Duodenal mucosa (tissue), 2 donors: ENCODE measurements around the gene GAGE13.
"Not testable (repeated sequence)": the region's sequence is repeated elsewhere in the genome, so short reads cannot be mapped to it uniquely, and the experiment has no call there.

Experiments
- H3K27ac ChIP-seq: one replicate; pipeline ENCODE4 v1.7.0; 2013; ENCODE audit warnings: low read depth, low read length
- H3K27me3 ChIP-seq, 2 donors: one replicate each; pipeline ENCODE4 v1.7.0; 2013; ENCODE audit warnings: low read length in 2 of 2, control low read depth in 1 of 2; ENCODE audit not compliant: insufficient read depth in 2 of 2, control insufficient read depth in 1 of 2
- H3K36me3 ChIP-seq, 2 donors: one replicate each; pipeline ENCODE4 v1.7.0; 2013; ENCODE audit warnings: low read length in 2 of 2, control low read depth in 1 of 2; ENCODE audit not compliant: insufficient read depth in 2 of 2, control insufficient read depth in 1 of 2
- H3K4me1 ChIP-seq, 2 donors: one replicate each; pipeline ENCODE4 v1.7.0; 2013; ENCODE audit warnings: low read length in 2 of 2, control low read depth in 1 of 2; ENCODE audit not compliant: insufficient read depth in 2 of 2, control insufficient read depth in 1 of 2
- H3K4me3 ChIP-seq, 2 donors: one replicate each; pipeline ENCODE4 v1.7.0; 2013; ENCODE audit warnings: low read length in 2 of 2, low read depth in 1 of 2
- H3K9ac ChIP-seq, 2 donors: one replicate each; pipeline ENCODE4 v1.7.0; 2013; ENCODE audit warnings: low read length in 2 of 2, low read depth in 1 of 2
- H3K9me3 ChIP-seq, 2 donors: one replicate each; pipeline ENCODE4 v1.7.0; 2013; ENCODE audit warnings: low read length in 2 of 2, control low read depth in 1 of 2; ENCODE audit not compliant: control insufficient read depth in 1 of 2

GAGE13 gene

DNA sequence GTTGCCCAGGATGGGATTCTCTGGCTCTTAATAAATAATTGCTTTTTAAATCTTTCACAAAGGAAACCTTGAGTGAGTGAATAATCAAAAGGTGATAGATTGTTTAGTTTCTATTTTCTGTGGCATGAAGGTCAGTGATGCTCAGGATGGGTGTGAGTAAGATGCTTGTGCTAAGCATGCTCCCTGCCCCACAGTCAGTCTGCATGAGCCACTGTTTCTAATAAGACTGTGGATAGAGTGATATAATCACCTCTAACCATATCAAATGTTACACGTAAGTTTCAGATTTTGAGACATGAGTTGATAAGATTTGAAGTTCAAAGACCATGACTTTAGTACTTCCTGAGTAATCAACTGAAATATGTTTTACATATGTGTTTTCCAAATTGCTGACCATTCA lies 30.7 kb upstream of the GAGE13 start:
- H3K9me3 ChIP-seq = no peaks in the 10 kb centered on the region
- no peaks in the 10 kb centered on the region for H3K36me3 ChIP-seq
- no peaks in the 10 kb centered on the region for H3K27me3 ChIP-seq
- no peak overlapping the region for H3K9ac ChIP-seq
- no peaks in the 10 kb centered on the region for H3K4me1 ChIP-seq
- H3K4me3 ChIP-seq = no peak overlapping the region
- no peak overlapping the region for H3K27ac ChIP-seq

DNA sequence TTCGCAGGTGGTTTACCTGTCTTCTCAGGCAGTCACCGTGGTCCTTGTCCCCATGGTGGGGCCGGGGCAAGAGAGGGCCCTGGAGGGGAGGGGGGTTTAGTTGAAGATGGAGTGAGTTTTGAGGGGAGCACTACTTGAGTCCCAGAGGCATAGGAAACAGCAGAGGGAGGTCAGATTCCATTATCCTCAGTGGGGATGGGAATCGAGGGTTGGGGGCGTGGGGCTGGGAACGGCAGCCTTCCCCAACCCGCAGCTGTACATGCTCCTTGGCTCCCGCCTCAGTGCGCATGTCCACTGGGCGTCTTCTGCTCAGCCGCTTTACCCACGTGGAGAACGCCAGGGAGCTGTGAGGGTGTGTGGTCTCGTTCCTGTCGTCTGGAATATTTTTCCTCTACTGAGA lies 28.0 kb upstream of the GAGE13 start, which contains the start of gene GAGE10:
GAGE10 (plus strand) TSS at position 301 of the 400 bp plus-strand sequence. CDS start 1,214 bp downstream, outside the sequence.
- Histone ChIP-seq H3K36me3 (no peaks in the 10 kb centered on the region), H3K27ac (no peak within 1 kb of the TSS), H3K9ac (no peak within 1 kb of the TSS), H3K4me1 (no peaks in the 10 kb centered on the region), H3K4me3 (no peak within 1 kb of the TSS), H3K9me3 (no peaks in the 10 kb centered on the region), H3K27me3 (no peaks in the 10 kb centered on the region)

DNA sequence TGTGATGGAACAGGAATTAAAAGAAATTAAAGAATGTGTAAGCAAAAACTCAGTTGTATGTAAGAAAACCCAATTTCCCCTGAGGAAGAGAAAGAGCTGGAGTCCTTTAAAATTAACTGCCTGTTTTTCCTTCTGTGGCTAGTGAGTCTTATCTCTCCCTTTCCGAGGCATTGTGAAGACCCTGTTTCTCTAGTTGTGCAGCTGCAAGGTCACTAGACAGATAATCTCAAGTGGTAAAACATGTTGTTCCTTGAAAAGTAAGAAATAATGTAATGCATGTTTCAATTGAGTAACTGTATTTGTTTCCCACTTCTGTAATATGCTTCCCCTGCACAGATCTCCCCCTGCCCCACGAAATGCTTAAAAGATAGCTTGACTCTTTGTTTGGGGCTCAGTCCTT lies 23.6 kb upstream of the GAGE13 start:
- H3K4me3 ChIP-seq, H3K4me1 ChIP-seq, H3K27ac ChIP-seq, H3K9ac ChIP-seq, H3K36me3 ChIP-seq, H3K9me3 ChIP-seq, H3K27me3 ChIP-seq: not testable (repeated sequence)

- Histone ChIP-seq H3K9ac (peak overlapping the region; percentile 25 to 47), H3K36me3 (no peaks in the 10 kb centered on the region), H3K4me1 (peaks cover 0 to 5% of the 10 kb centered on the region in 2 donors), H3K9me3 (no peaks in the 10 kb centered on the region), H3K27me3 (no peaks in the 10 kb centered on the region), H3K27ac (no peak overlapping the region), H3K4me3 (peak overlapping the region; percentile 43 to 57)
Measured at GRCh38 chrX:49308604-49309269, 22.6 kb upstream of the GAGE13 start.

GRCh38 chrX:49309401-49309981 lies 21.9 kb upstream of the GAGE13 start:
- peaks cover 0 to 5% of the 10 kb centered on the region in 2 donors for H3K4me1 ChIP-seq
- no peaks in the 10 kb centered on the region for H3K27me3 ChIP-seq
- no peaks in the 10 kb centered on the region for H3K9me3 ChIP-seq
- peak overlapping the region; percentile 20 for H3K27ac ChIP-seq
- peak overlapping the region; percentile 43 to 57 for H3K4me3 ChIP-seq
- no peaks in the 10 kb centered on the region for H3K36me3 ChIP-seq
- peak overlapping the region in 1 of 2 donors; percentile 25 for H3K9ac ChIP-seq

- H3K36me3 ChIP-seq = no peaks in the 10 kb centered on the region
- no peak overlapping the region for H3K4me3 ChIP-seq
- peaks cover 0 to 5% of the 10 kb centered on the region in 2 donors for H3K4me1 ChIP-seq
- H3K27ac ChIP-seq = no peak overlapping the region
- H3K9ac ChIP-seq = no peak overlapping the region
- no peaks in the 10 kb centered on the region for H3K9me3 ChIP-seq
- no peaks in the 10 kb centered on the region for H3K27me3 ChIP-seq
Measured at GRCh38 chrX:49310371-49310770, 21.0 kb upstream of the GAGE13 start.

- Histone ChIP-seq H3K9ac (no peak overlapping the region), H3K4me3 (no peak overlapping the region), H3K4me1 (peaks cover 0 to 5% of the 10 kb centered on the region in 2 donors), H3K36me3 (no peaks in the 10 kb centered on the region), H3K27me3 (no peaks in the 10 kb centered on the region), H3K27ac (no peak overlapping the region), H3K9me3 (no peaks in the 10 kb centered on the region)
Measured at GRCh38 chrX:49312176-49312575, 19.2 kb upstream of the GAGE13 start.

- no peaks in the 10 kb centered on the region for H3K27me3 ChIP-seq
- H3K4me1 ChIP-seq = no peaks in the 10 kb centered on the region
- no peaks in the 10 kb centered on the region for H3K36me3 ChIP-seq
- no peak overlapping the region for H3K9ac ChIP-seq
- H3K9me3 ChIP-seq = no peaks in the 10 kb centered on the region
- H3K4me3 ChIP-seq = no peak overlapping the region
- no peak overlapping the region for H3K27ac ChIP-seq
Measured at GRCh38 chrX:49316085-49316484, 15.3 kb upstream of the GAGE13 start.

DNA sequence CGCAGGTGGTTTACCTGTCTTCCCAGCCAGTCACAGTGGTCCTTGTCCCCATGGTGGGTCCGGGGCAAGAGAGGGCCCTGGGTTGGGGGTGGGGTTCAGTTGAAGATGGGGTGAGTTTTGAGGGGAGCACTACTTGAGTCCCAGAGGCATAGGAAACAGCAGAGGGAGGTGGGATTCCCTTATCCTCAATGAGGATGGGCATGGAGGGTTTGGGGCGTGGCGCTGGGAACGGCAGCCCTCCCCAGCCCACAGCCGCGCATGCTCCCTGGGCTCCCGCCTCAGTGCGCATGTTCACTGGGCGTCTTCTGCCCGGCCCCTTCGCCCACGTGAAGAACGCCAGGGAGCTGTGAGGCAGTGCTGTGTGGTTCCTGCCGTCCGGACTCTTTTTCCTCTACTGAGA lies 9.6 kb upstream of the GAGE13 start, which contains the start of gene GAGE12J:
GAGE12J (plus strand) TSS at position 301 of the 400 bp plus-strand sequence. CDS start 1,157 bp downstream, outside the sequence.
- not testable (repeated sequence) for H3K4me3 ChIP-seq, H3K36me3 ChIP-seq, H3K9ac ChIP-seq, H3K4me1 ChIP-seq, H3K9me3 ChIP-seq, H3K27ac ChIP-seq, H3K27me3 ChIP-seq

DNA sequence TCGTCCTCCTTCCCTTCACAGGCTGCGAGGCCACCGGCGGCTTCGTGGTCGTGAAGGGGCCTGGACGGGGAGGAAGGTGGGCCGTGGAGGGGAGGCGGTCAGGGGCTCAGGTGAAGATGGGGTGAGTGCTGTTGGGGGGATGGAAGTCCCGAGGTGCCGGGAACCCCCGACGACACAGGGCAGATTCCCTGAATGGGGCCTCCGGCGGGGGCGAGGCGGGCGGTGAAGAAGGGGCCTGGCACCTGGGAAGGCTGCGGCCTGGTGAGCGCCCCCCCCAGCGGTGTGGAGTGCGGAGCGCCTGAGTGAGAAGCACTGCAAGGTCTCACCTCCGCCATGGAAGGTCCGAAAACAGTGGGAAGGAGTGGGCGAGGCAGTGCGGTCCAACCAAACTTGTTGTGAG lies 9.1 kb upstream of the GAGE13 start:
- not testable (repeated sequence) for H3K27ac ChIP-seq, H3K4me1 ChIP-seq, H3K9ac ChIP-seq, H3K36me3 ChIP-seq, H3K4me3 ChIP-seq, H3K9me3 ChIP-seq, H3K27me3 ChIP-seq
